ENCODE results near the gene PARD3B. TPM values are rescaled to one million over a fixed set of nuclear protein-coding genes. Genes with fewer than 3 reads are reported as not detected.

PARD3B gene
- total RNA-seq, 1 experiment from 2014 or later = 3.6 TPM

DNA sequence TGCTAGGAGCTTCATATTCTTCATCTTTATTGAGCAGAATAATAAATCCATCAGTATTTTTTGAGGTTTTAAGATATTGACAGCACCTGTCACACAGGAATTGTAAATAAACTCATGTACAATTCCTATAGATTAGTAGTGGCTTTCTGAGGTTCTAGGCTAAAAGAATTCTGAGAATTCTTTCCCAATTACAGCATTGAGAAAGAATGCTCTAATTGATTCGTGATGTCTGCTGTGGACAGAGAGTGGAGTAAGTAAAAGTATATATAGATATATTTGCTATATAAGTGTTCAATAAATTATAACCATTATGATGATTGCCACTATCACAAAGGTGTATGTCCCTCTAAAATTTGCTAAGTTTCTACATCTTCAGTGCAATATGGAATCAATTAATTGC lies 950.5 kb downstream of the PARD3B start:
- ChIA-PET POLR2A (no interaction called here), CTCF (no interaction called here)
- TF ChIP-seq, protein P1, sequence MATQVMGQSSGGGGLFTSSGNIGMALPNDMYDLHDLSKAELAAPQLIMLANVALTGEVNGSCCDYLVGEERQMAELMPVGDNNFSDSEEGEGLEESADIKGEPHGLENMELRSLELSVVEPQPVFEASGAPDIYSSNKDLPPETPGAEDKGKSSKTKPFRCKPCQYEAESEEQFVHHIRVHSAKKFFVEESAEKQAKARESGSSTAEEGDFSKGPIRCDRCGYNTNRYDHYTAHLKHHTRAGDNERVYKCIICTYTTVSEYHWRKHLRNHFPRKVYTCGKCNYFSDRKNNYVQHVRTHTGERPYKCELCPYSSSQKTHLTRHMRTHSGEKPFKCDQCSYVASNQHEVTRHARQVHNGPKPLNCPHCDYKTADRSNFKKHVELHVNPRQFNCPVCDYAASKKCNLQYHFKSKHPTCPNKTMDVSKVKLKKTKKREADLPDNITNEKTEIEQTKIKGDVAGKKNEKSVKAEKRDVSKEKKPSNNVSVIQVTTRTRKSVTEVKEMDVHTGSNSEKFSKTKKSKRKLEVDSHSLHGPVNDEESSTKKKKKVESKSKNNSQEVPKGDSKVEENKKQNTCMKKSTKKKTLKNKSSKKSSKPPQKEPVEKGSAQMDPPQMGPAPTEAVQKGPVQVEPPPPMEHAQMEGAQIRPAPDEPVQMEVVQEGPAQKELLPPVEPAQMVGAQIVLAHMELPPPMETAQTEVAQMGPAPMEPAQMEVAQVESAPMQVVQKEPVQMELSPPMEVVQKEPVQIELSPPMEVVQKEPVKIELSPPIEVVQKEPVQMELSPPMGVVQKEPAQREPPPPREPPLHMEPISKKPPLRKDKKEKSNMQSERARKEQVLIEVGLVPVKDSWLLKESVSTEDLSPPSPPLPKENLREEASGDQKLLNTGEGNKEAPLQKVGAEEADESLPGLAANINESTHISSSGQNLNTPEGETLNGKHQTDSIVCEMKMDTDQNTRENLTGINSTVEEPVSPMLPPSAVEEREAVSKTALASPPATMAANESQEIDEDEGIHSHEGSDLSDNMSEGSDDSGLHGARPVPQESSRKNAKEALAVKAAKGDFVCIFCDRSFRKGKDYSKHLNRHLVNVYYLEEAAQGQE (IDR thresholded peaks at IDR 0.05; ENCODE audit: insufficient read depth in 1 of 2, low read depth in 2 of 2, low read length in 1 of 2) = no peak
- TF ChIP-seq SIN3A (IDR thresholded peaks at IDR 0.05; ENCODE audit: borderline replicate concordance, insufficient read depth, low read depth, low read length) (no peak), TCF7L2 (IDR thresholded peaks at IDR 0.05; ENCODE audit: low read depth, low read length) (no peak)
- Histone ChIP-seq H3K27ac (ENCODE audit: low read length) (no peak overlapping the region), H3K27me3 (ENCODE audit: control insufficient read depth, insufficient read depth, low read length) (no peaks in the 10 kb centered on the region), H3K9me3 (ENCODE audit: control insufficient read depth, insufficient read depth, low read depth, low read length) (no peaks in the 10 kb centered on the region), H3K4me1 (ENCODE audit: control insufficient read depth, insufficient read depth, low read length) (no peaks in the 10 kb centered on the region), H3K4me3 (ENCODE audit: low read depth in 2 of 2, low read length in 2 of 2) (no peak overlapping the region), H3K36me3 (ENCODE audit: control insufficient read depth, insufficient read depth, low read length) (no peaks in the 10 kb centered on the region)
- intact Hi-C loops (cut with micrococcal nuclease; ENCODE audit: unreplicated experiment) = no loop called here
- in situ Hi-C loops (cut with HindIII; ENCODE audit: low pct_unique_long_range_greater_than_20kb, low sequenced_read_pairs) = no loop called here
- no TSS peak for BruUV-seq (replicated peaks)
- ATAC-seq (no peak), DNase-seq (ENCODE audit: low read depth, low spot score) (no peak)

DNA sequence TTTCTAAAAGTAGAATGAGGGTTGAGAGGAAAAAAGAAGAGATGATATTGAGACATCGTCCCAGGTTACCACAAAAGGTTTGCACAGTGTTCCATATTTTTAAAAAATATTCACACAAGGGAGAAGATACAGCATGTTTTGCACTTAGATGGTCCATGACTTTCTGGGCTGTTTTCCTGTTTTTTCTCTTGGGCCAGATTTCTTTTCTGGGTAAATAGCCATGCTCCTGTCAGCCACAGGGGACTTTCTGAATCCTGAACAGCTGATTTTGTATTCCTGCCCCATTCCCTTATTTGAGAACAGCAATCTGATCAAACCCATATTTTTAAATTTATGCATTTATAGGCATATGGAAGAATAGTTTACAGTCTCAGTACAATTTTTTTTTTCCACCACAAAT lies 951.1 kb downstream of the PARD3B start:
- ATAC-seq = no peak
- Histone ChIP-seq H3K9me3 (ENCODE audit: control insufficient read depth, insufficient read depth, low read depth, low read length) (no peaks in the 10 kb centered on the region), H3K27ac (ENCODE audit: low read length) (no peak overlapping the region), H3K4me1 (ENCODE audit: control insufficient read depth, insufficient read depth, low read length) (no peaks in the 10 kb centered on the region), H3K27me3 (ENCODE audit: control insufficient read depth, insufficient read depth, low read length) (no peaks in the 10 kb centered on the region), H3K36me3 (ENCODE audit: control insufficient read depth, insufficient read depth, low read length) (no peaks in the 10 kb centered on the region), H3K4me3 (ENCODE audit: low read depth in 2 of 2, low read length in 2 of 2) (no peak overlapping the region)
- DNase-seq (ENCODE audit: low read depth, low spot score) = no peak
- intact Hi-C loops (cut with micrococcal nuclease; ENCODE audit: unreplicated experiment) (no loop called here), in situ Hi-C loops (cut with HindIII; ENCODE audit: low pct_unique_long_range_greater_than_20kb, low sequenced_read_pairs) (no loop called here)
- ChIA-PET POLR2A (no interaction called here), CTCF (no interaction called here)
- TF ChIP-seq POLR2AphosphoS5 (IDR thresholded peaks at IDR 0.05; ENCODE audit: low read depth, low read length) = no peak
- no peak for TF ChIP-seq TCF7L2 (IDR thresholded peaks at IDR 0.05; ENCODE audit: low read depth, low read length)
- TF ChIP-seq SIN3A (IDR thresholded peaks at IDR 0.05; ENCODE audit: borderline replicate concordance, insufficient read depth, low read depth, low read length) = no peak
- TF ChIP-seq, protein P1 (IDR thresholded peaks at IDR 0.05; ENCODE audit: insufficient read depth in 1 of 2, low read depth in 2 of 2, low read length in 1 of 2) = no peak
- TF ChIP-seq, protein P2, sequence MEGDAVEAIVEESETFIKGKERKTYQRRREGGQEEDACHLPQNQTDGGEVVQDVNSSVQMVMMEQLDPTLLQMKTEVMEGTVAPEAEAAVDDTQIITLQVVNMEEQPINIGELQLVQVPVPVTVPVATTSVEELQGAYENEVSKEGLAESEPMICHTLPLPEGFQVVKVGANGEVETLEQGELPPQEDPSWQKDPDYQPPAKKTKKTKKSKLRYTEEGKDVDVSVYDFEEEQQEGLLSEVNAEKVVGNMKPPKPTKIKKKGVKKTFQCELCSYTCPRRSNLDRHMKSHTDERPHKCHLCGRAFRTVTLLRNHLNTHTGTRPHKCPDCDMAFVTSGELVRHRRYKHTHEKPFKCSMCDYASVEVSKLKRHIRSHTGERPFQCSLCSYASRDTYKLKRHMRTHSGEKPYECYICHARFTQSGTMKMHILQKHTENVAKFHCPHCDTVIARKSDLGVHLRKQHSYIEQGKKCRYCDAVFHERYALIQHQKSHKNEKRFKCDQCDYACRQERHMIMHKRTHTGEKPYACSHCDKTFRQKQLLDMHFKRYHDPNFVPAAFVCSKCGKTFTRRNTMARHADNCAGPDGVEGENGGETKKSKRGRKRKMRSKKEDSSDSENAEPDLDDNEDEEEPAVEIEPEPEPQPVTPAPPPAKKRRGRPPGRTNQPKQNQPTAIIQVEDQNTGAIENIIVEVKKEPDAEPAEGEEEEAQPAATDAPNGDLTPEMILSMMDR (IDR thresholded peaks at IDR 0.05) = no peak
- BruUV-seq (replicated peaks) = no TSS peak

Measured in Panc1 (cell line).